ENCODE measurements around the gene CEP97.
"Not testable (repeated sequence)": the region's sequence is repeated elsewhere in the genome, so short reads cannot be mapped to it uniquely, and the experiment has no call there.

- not testable (repeated sequence) for TF ChIP-seq EZH2 (IDR thresholded peaks at IDR 0.05; ENCODE audit: borderline replicate concordance, insufficient read depth, low read depth, low read length, poor library complexity, severe bottlenecking); CTCF (IDR thresholded peaks at IDR 0.05)
These were observed 29.1 kb downstream of the CEP97 start for GRCh38 chr3:101753386-101754113.

All from B cell (primary cell).